Left lung (tissue), 10 donors: ENCODE results near the gene NHERF1. TPM values are rescaled to one million over a fixed set of nuclear protein-coding genes. Genes with fewer than 3 reads are reported as not detected.

Experiments used
- ATAC-seq: fragments of 200-7000 bp; cut with Tn5 transposase; one replicate; pipeline ENCODE4 v1.9.1; 2020; ENCODE audit warnings: moderate library complexity
- DNase-seq, 4 donors: peaks; one replicate each; pipeline ENCODE4 v3.0.0-alpha.2; 2013 to 2020
- H3K27ac ChIP-seq, 2 donors: fragments of 200-600 bp; sonication (generic) in 1 of 2; one replicate each; pipeline versions ENCODE4 v1.5.0 to v1.8.0; 2020 to 2021
- H3K27me3 ChIP-seq, 2 donors: fragments of 200-600 bp; sonication (generic) in 1 of 2; one replicate each; pipeline versions ENCODE4 v1.5.0 to v1.8.0; 2020 to 2021
- H3K36me3 ChIP-seq, 2 donors: fragments of 200-600 bp; sonication (generic) in 1 of 2; one replicate each; pipeline versions ENCODE4 v1.5.0 to v1.8.0; 2020 to 2021
- H3K4me1 ChIP-seq, 2 donors: fragments of 200-600 bp; one replicate each; pipeline ENCODE4 v1.8.0; 2021
- H3K4me3 ChIP-seq, 2 donors: fragments of 200-600 bp; sonication (generic) in 1 of 2; one replicate each; pipeline versions ENCODE4 v1.5.0 to v1.8.0; 2020 to 2021; ENCODE audit warnings: mild to moderate bottlenecking in 1 of 2
- H3K9me3 ChIP-seq, 2 donors: fragments of 200-600 bp; sonication (generic) in 1 of 2; one replicate each; pipeline versions ENCODE4 v1.5.0 to v1.8.0; 2020 to 2021
- CTCF ChIP-seq, 2 donors: fragments of 200-600 bp; sonication (generic) in 1 of 2; IDR thresholded peaks; one replicate each; pipeline versions ENCODE4 v1.5.0 to v1.8.0; 2021; ENCODE audit warnings: antibody characterized with exemption in 2 of 2
- intact Hi-C, 2 donors: fragments of 100-400 bp; cut with DNase I; formaldehyde crosslinking; loops; one replicate each; pipeline versions ENCODE4 v1.11.2 to v1.14.2; 2022
- polyA plus RNA-seq, 6 donors: library from polyadenylated mRNA; unstranded; fragments of 120-200 nt; gene quantifications; one replicate each; pipeline ENCODE4 v1.2.1, GENCODE V29; 2013; ENCODE audit not compliant: insufficient read length in 6 of 6
- total RNA-seq, 2 donors: library from RNA; stranded (reverse); fragmentation: NEBNext Ultra II Directional; extraction: Animal tissue kit (Norgen Biotek cat#: 25700); gene quantifications; one replicate each; pipeline ENCODE4 v1.2.1, GENCODE V29; 2021
- donor health status: DM: no; HTN: yes; CAD: no.
- donor health status: DM: no; HTN: no; CAD: no.

Gene NHERF1
- total and polyA plus RNA-seq, 8 donors, result 25.5 to 65.5 (median 48.6) TPM

GRCh38 chr17:74744349-74744713 is 4.1 kb upstream of the NHERF1 start:
- no peak for ATAC-seq
- Histone ChIP-seq H3K27me3 (peaks cover 0 to 17% of the 10 kb centered on the region in 2 donors), H3K27ac (peak overlapping the region in 1 of 2 donors; percentile 69), H3K9me3 (no peaks in the 10 kb centered on the region), H3K4me3 (no peak overlapping the region), H3K4me1 (peaks cover 13 to 92% of the 10 kb centered on the region in 2 donors), H3K36me3 (no peaks in the 10 kb centered on the region)
- TF ChIP-seq CTCF (IDR thresholded peaks at IDR 0.05), result no peak
- DNase-seq, result no peak
- intact Hi-C loops, result loop anchor here in 1 of 2 donors (2.0 kb wide), 1 partner anchor 118 kb away; no protein-coding TSS in a partner anchor

- Histone ChIP-seq H3K4me3 (no peak overlapping the region), H3K9me3 (no peaks in the 10 kb centered on the region), H3K36me3 (no peaks in the 10 kb centered on the region), H3K27ac (peak overlapping the region in 1 of 2 donors; percentile 69), H3K27me3 (peaks cover 0 to 11% of the 10 kb centered on the region in 2 donors), H3K4me1 (peaks cover 15 to 92% of the 10 kb centered on the region in 2 donors)
- peak in 3 of 4 donors; percentile 79 to 97 (median 87) for DNase-seq
- intact Hi-C loops, result loop anchor here in 1 of 2 donors (2.0 kb wide), 1 partner anchor 118 kb away; no protein-coding TSS in a partner anchor
- ATAC-seq, result peak; percentile 62
- peak; percentile 99 to 100 for TF ChIP-seq CTCF (IDR thresholded peaks at IDR 0.05)
Measured at GRCh38 chr17:74744714-74745547, 3.5 kb upstream of the NHERF1 start.

- ATAC-seq, result no peak
- no peak for DNase-seq
- no peak for TF ChIP-seq CTCF (IDR thresholded peaks at IDR 0.05)
- intact Hi-C loops, result loop anchor here in 1 of 2 donors (2.0 kb wide), 1 partner anchor 117 kb away; no protein-coding TSS in a partner anchor
- Histone ChIP-seq H3K36me3 (no peaks in the 10 kb centered on the region), H3K4me3 (no peak overlapping the region), H3K4me1 (peaks cover 20 to 92% of the 10 kb centered on the region in 2 donors), H3K9me3 (no peaks in the 10 kb centered on the region), H3K27ac (peak overlapping the region in 1 of 2 donors; percentile 88), H3K27me3 (peaks cover 0 to 4% of the 10 kb centered on the region in 2 donors)
Measured at GRCh38 chr17:74745548-74746177, 2.8 kb upstream of the NHERF1 start.

GRCh38 chr17:74746376-74746775 is 2.1 kb upstream of the NHERF1 start:
- ATAC-seq (no peak), DNase-seq (peak in 1 of 4 donors; percentile 50)
- Histone ChIP-seq H3K4me1 (peaks cover 20 to 92% of the 10 kb centered on the region in 2 donors), H3K4me3 (no peak overlapping the region), H3K36me3 (no peaks in the 10 kb centered on the region), H3K27me3 (no peaks in the 10 kb centered on the region), H3K27ac (peak overlapping the region in 1 of 2 donors; percentile 88), H3K9me3 (no peaks in the 10 kb centered on the region)
- TF ChIP-seq CTCF (IDR thresholded peaks at IDR 0.05), result no peak
- intact Hi-C loops, result no loop called here

DNA sequence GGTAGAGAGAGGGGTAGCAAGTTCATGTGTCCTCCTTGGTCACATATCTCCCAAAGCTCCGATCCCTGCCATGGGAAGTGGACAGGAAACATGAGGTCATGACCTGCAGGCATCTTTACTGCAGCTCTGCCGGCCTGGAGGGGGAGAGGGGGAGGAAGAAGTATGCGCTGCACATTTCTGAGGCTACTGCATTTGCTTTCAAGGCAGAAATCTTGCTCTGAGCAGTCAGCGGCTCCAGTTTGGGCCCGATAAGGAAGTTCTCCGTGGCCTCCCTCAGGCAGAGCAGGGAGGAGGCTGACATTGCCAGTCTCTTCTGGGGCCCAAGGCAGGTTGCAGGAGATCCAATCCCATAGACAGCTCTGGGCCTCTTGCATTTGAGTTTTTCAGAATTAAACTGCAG is 1.5 kb upstream of the NHERF1 start:
- no peaks in the 10 kb centered on the region for H3K9me3 ChIP-seq
- no peaks in the 10 kb centered on the region for H3K36me3 ChIP-seq
- H3K27ac ChIP-seq, result peak overlapping the region in 1 of 2 donors; percentile 88
- ATAC-seq (no peak), DNase-seq (peak in 1 of 4 donors; percentile 24)
- intact Hi-C loops, result no loop called here
- peaks cover 20 to 92% of the 10 kb centered on the region in 2 donors for H3K4me1 ChIP-seq
- no peak overlapping the region for H3K4me3 ChIP-seq
- H3K27me3 ChIP-seq, result no peaks in the 10 kb centered on the region
- TF ChIP-seq CTCF (IDR thresholded peaks at IDR 0.05), result no peak
